ENCODE data around the gene SLC9A9. TPM values are rescaled to one million over a fixed set of nuclear protein-coding genes. Genes with fewer than 3 reads are reported as not detected.
A peak's percentile ranks its signal among the peaks of the same experiment; 100 is the strongest.
"Not testable (repeated sequence)": the region's sequence is repeated elsewhere in the genome, so short reads cannot be mapped to it uniquely, and the experiment has no call there.

The SLC9A9 gene
- total and polyA plus RNA-seq, 9 of the 15 experiments (the other 6 are each of a cell fraction or from before 2014, with no cell fraction given), result 0.03 to 0.13 TPM; not detected in 7

DNA sequence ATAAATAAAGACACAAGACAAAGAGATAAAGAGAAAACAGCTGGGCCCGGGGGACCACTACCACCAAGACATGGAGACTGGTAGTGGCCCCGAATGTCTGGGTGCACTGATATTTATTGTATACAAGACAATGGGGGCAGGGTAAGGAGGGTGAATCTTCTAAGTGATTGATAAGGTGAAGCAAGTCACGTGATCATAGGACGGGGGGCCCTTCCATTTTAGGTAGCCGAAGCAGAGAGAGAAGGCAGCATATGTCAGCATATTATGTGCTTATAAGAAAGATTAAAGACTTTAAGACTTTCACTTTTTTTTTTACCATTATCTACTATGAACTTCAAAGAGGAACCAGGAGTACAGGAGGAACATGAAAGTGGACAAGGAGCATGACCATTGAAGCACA is 25.3 kb upstream of the SLC9A9 start:
- H3K79me2 ChIP-seq (ENCODE audit: control insufficient read depth, insufficient read depth, low read length); DNase-seq (ENCODE audit: extremely low read depth in 1 of 4, low spot score in 3 of 4); H3K4me3 ChIP-seq; ATAC-seq; H3K4me2 ChIP-seq (ENCODE audit: insufficient read depth, low read length); H3K27me3 ChIP-seq (ENCODE audit: control insufficient read depth in 2 of 2, insufficient read depth in 2 of 2, low read length in 2 of 2); FAIRE-seq; H3K36me3 ChIP-seq (ENCODE audit: control insufficient read depth, insufficient read depth, low read length); in situ Hi-C loops (cut with MboI); H2AFZ ChIP-seq (ENCODE audit: low read depth, low read length); H3K9ac ChIP-seq (ENCODE audit: insufficient read depth in 1 of 2, low read depth in 2 of 2, low read length in 2 of 2); POLR2A ChIA-PET; CTCF ChIA-PET (ENCODE audit: low intra/inter-chr PET ratio); H3K9me1 ChIP-seq (ENCODE audit: control insufficient read depth, insufficient read depth, low read length); H3K9me3 ChIP-seq (replicated peaks; ENCODE audit: control insufficient read depth, insufficient read depth, low read depth, low read length); H3K4me1 ChIP-seq (replicated peaks in 1 of 2; ENCODE audit: control insufficient read depth in 2 of 2, insufficient read depth in 2 of 2, low read length in 2 of 2); H3K27ac ChIP-seq (ENCODE audit: extremely low read depth, low read depth, low read length); H4K20me1 ChIP-seq (replicated peaks; ENCODE audit: control insufficient read depth, insufficient read depth, low read length); BruUV-seq (replicated peaks); intact Hi-C loops (cut with micrococcal nuclease): not testable (repeated sequence)
- 6% methylated on average over 5 of the region's 5 CpGs for WGBS (ENCODE audit: insufficient coverage, low coverage, missing lambda C conversion rate)
- TF ChIP-seq CBFA2T2 (conservative IDR thresholded peaks at IDR 0.05), result 0 out of 2 replicates have a peak, but pooled peaks have one; percentile 13
- TF ChIP-seq, protein P1, sequence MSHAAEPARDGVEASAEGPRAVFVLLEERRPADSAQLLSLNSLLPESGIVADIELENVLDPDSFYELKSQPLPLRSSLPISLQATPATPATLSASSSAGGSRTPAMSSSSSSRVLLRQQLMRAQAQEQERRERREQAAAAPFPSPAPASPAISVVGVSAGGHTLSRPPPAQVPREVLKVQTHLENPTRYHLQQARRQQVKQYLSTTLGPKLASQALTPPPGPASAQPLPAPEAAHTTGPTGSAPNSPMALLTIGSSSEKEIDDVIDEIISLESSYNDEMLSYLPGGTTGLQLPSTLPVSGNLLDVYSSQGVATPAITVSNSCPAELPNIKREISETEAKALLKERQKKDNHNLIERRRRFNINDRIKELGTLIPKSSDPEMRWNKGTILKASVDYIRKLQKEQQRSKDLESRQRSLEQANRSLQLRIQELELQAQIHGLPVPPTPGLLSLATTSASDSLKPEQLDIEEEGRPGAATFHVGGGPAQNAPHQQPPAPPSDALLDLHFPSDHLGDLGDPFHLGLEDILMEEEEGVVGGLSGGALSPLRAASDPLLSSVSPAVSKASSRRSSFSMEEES (CRISPR knock-in tag; IDR thresholded peaks at IDR 0.05), result peak; percentile 89

DNA sequence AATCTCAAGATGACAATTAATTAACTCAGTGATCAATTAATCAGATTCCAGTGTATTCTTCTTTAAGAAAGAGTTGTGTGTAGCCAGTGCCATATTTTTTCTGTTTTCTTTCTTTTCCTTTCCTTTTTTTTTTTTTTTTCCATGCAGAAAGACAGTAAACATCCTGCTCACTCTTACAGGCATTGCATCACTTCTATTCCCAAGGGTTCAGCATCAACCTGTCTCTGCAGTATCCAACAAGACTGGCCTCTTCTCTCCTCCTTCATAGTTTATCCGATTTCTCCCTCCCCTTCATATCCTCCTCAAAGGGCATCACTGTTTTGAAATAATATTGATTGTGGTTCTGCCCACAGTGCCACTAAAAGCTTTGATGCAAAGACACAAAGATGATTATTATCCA is 17.0 kb upstream of the SLC9A9 start:
- Histone ChIP-seq H4K20me1 (replicated peaks; ENCODE audit: control insufficient read depth, insufficient read depth, low read length) (no peaks in the 10 kb centered on the region), H3K79me2 (ENCODE audit: control insufficient read depth, insufficient read depth, low read length) (no peaks in the 10 kb centered on the region), H3K4me2 (ENCODE audit: insufficient read depth, low read length) (no peak overlapping the region), H3K36me3 (ENCODE audit: control insufficient read depth, insufficient read depth, low read length) (no peaks in the 10 kb centered on the region), H3K9me1 (ENCODE audit: control insufficient read depth, insufficient read depth, low read length) (no peaks in the 10 kb centered on the region), H3K27ac (ENCODE audit: extremely low read depth, low read depth, low read length) (no peak overlapping the region), H3K27me3 (ENCODE audit: control insufficient read depth in 2 of 2, insufficient read depth in 2 of 2, low read length in 2 of 2) (no peaks in the 10 kb centered on the region), H3K4me3 (no peak overlapping the region), H2AFZ (ENCODE audit: low read depth, low read length) (no peak overlapping the region), H3K9ac (ENCODE audit: insufficient read depth in 1 of 2, low read depth in 2 of 2, low read length in 2 of 2) (no peak overlapping the region), H3K9me3 (replicated peaks; ENCODE audit: control insufficient read depth, insufficient read depth, low read depth, low read length) (no peaks in the 10 kb centered on the region), H3K4me1 (replicated peaks in 1 of 2; ENCODE audit: control insufficient read depth in 2 of 2, insufficient read depth in 2 of 2, low read length in 2 of 2) (no peaks in the 10 kb centered on the region)
- TF ChIP-seq ZNF551 (CRISPR knock-in tag; IDR thresholded peaks at IDR 0.05) (no peak), CEBPG (CRISPR knock-in tag; IDR thresholded peaks at IDR 0.05) (no peak), CEBPG (tag; conservative IDR thresholded peaks at IDR 0.05 in 1 of 2, IDR thresholded peaks at IDR 0.05 in 1 of 2) (0 out of 4 replicates have a peak, but pooled peaks of 1 of the 2 experiments have one; percentile 24)
- intact Hi-C loops (cut with micrococcal nuclease), result no loop called here
- ChIA-PET CTCF (ENCODE audit: low intra/inter-chr PET ratio) (no interaction called here), POLR2A (no interaction called here)
- no peak for ATAC-seq
- no peak for FAIRE-seq
- no TSS peak for BruUV-seq (replicated peaks)
- WGBS (ENCODE audit: insufficient coverage, low coverage, missing lambda C conversion rate), result 10% methylated on average over 1 of the region's 1 CpG
- no peak for DNase-seq (ENCODE audit: extremely low read depth in 1 of 4, low spot score in 3 of 4)
- in situ Hi-C loops (cut with MboI), result no loop called here
